SK-N-SH (cell line): ENCODE measurements around the gene PNKP. TPM values are rescaled to one million over a fixed set of nuclear protein-coding genes. Genes with fewer than 3 reads are reported as not detected.
A peak's percentile ranks its signal among the peaks of the same experiment; 100 is the strongest.

Experiments used
- CTCF ChIA-PET: fragments of 300-600, 350-600 bp; formaldehyde crosslinking; extraction: SDS; loops from one replicate; lab custom pipeline; 2021; lab: Yijun Ruan, JAX
- POLR2A ChIA-PET: fragments of 350-600 bp; sonication (Branson Sonifier 250); formaldehyde crosslinking; extraction: SDS; loops from one replicate; lab custom pipeline; 2020; ENCODE audit warnings: antibody characterized with exemption, inconsistent platforms; lab: Yijun Ruan, JAX
- DNase-seq: peaks from one replicate; pipeline ENCODE4 v3.0.0; 2012
- H2AFZ ChIP-seq: fragments of 200-600 bp; sonication (generic); 2 replicates; pipeline ENCODE4 v1.8.1; 2016; ENCODE audit warnings: antibody characterized with exemption, mild to moderate bottlenecking, low read depth
- H3F3A ChIP-seq: fragments of 200-600 bp; sonication (generic); replicated peaks from 2 replicates; pipeline ENCODE3; 2016; ENCODE audit warnings: antibody characterized with exemption, mild to moderate bottlenecking; ENCODE audit not compliant: insufficient read depth
- H3K27ac ChIP-seq, 2 experiments: fragments of 200-500 bp in 1 of 2; fragments of 200-600 bp in 1 of 2; sonication (Bioruptor generic) in 1 of 2; sonication (generic), shearing (Covaris generic) in 1 of 2; 2 replicates each; pipeline versions ENCODE4 v1.5.1 to v1.6.1; 2014 to 2016; ENCODE audit warnings: low read depth in 2 of 2, inconsistent platforms in 1 of 2, low read length in 1 of 2, mild to moderate bottlenecking in 1 of 2, mixed read lengths in 1 of 2
- H3K27me3 ChIP-seq: fragments of 200-600 bp; sonication (generic), shearing (Covaris generic); 2 replicates; pipeline ENCODE4 v1.6.1; 2016; ENCODE audit warnings: mixed run types; ENCODE audit not compliant: insufficient read depth
- H3K36me3 ChIP-seq, 2 experiments: fragments of 200-500 bp in 1 of 2; fragments of 200-600 bp in 1 of 2; sonication (Bioruptor generic) in 1 of 2; sonication (generic) in 1 of 2; replicated peaks in 1 of 2; 2 replicates each; pipeline versions ENCODE3 to v1.5.1; 2014 to 2016; ENCODE audit warnings: low read length in 1 of 2, mild to moderate bottlenecking in 1 of 2; ENCODE audit not compliant: insufficient read depth in 2 of 2, control insufficient read depth in 1 of 2
- H3K4me1 ChIP-seq, 2 experiments: fragments of 200-500 bp in 1 of 2; fragments of 200-600 bp in 1 of 2; sonication (Bioruptor generic) in 1 of 2; sonication (generic), shearing (Covaris generic) in 1 of 2; 2 replicates each; pipeline versions ENCODE4 v1.5.1 to v1.6.1; 2014 to 2016; ENCODE audit warnings: low read depth in 1 of 2, low read length in 1 of 2, mixed run types in 1 of 2; ENCODE audit not compliant: insufficient read depth in 2 of 2, control insufficient read depth in 1 of 2
- H3K4me2 ChIP-seq: fragments of 200-600 bp; sonication (generic), shearing (Covaris generic); 2 replicates; pipeline ENCODE4 v1.6.1; 2017; ENCODE audit warnings: mixed run types
- H3K4me3 ChIP-seq, 2 experiments: fragments of 200-500 bp in 1 of 2; fragments of 200-600 bp in 1 of 2; sonication (Bioruptor generic) in 1 of 2; sonication (generic), shearing (Covaris generic) in 1 of 2; 2 replicates each; pipeline versions ENCODE4 v1.5.1 to v1.8.1; 2014 to 2016; ENCODE audit warnings: low read depth in 2 of 2, inconsistent platforms in 1 of 2, low read length in 1 of 2, mild to moderate bottlenecking in 1 of 2, mixed read lengths in 1 of 2, moderate library complexity in 1 of 2
- H3K79me2 ChIP-seq: fragments of 200-600 bp; sonication (generic); 2 replicates; pipeline ENCODE4 v1.8.1; 2017; ENCODE audit warnings: mild to moderate bottlenecking; ENCODE audit not compliant: insufficient read depth
- H3K9ac ChIP-seq: fragments of 200-600 bp; sonication (generic); 2 replicates; pipeline ENCODE4 v1.6.1; 2017; ENCODE audit warnings: mixed run types
- H3K9me2 ChIP-seq: fragments of 200-600 bp; sonication (generic); 2 replicates; pipeline ENCODE4 v1.6.1; 2017; ENCODE audit warnings: mixed run types
- H3K9me3 ChIP-seq: fragments of 200-600 bp; sonication (generic); 2 replicates; pipeline ENCODE4 v1.6.1; 2017; ENCODE audit warnings: mixed run types, mild to moderate bottlenecking, moderate library complexity
- H4K20me1 ChIP-seq: fragments of 200-600 bp; sonication (generic); 2 replicates; pipeline ENCODE4 v1.6.1; 2017; ENCODE audit warnings: mild to moderate bottlenecking, mixed run types; ENCODE audit not compliant: insufficient read depth
- GABPA ChIP-seq: IDR thresholded peaks from 2 replicates; pipeline ENCODE4 v1.4.0; 2012; ENCODE audit warnings: low read depth, mild to moderate bottlenecking
- NFIC ChIP-seq: IDR thresholded peaks from 2 replicates; pipeline ENCODE4 v1.4.0; 2012; ENCODE audit warnings: borderline replicate concordance
- RAD21 ChIP-seq: IDR thresholded peaks from 2 replicates; pipeline ENCODE4 v1.6.1; 2012; ENCODE audit warnings: mild to moderate bottlenecking, low read length
- RCOR1 ChIP-seq: fragments of 150-350 bp; IDR thresholded peaks from 2 replicates; pipeline ENCODE4 v1.6.1; 2017; ENCODE audit warnings: antibody characterized with exemption, low read length
- RFX5 ChIP-seq: IDR thresholded peaks from 2 replicates; pipeline ENCODE4 v1.6.1; 2012; ENCODE audit warnings: mild to moderate bottlenecking, improper control_type of control experiment, low read length
- SMC3 ChIP-seq: IDR thresholded peaks from 2 replicates; pipeline ENCODE4 v1.6.1; 2012; ENCODE audit warnings: low read depth, low read length, improper control_type of control experiment
- TAF1 ChIP-seq: IDR thresholded peaks from 2 replicates; pipeline ENCODE4 v1.6.1; 2012; ENCODE audit warnings: low read depth, mild to moderate bottlenecking, low read length, moderate library complexity, borderline replicate concordance
- WGBS: methylation state at CpG from one replicate; pipeline ENCODE4 v1.1.6; 2017; ENCODE audit warnings: low lambda C conversion rate; 5-methylcytosine and 5-hydroxymethylcytosine counted together
- polyA plus RNA-seq, 3 experiments: library from polyadenylated mRNA; depleted of rRNA; stranded (reverse); fragments of >200 nt; gene quantifications; 2 replicates each; pipeline ENCODE4 v1.2.3, GENCODE V29; 2012
- TF ChIP-seq, protein P1 (sequence below): IDR thresholded peaks from 2 replicates; pipeline ENCODE4 v1.4.0; 2012; ENCODE audit warnings: low read depth, borderline replicate concordance

PNKP gene
- polyA plus RNA-seq, 1 of the 3 experiments (the other 2 are of a cell fraction) = 52.0 TPM

DNA sequence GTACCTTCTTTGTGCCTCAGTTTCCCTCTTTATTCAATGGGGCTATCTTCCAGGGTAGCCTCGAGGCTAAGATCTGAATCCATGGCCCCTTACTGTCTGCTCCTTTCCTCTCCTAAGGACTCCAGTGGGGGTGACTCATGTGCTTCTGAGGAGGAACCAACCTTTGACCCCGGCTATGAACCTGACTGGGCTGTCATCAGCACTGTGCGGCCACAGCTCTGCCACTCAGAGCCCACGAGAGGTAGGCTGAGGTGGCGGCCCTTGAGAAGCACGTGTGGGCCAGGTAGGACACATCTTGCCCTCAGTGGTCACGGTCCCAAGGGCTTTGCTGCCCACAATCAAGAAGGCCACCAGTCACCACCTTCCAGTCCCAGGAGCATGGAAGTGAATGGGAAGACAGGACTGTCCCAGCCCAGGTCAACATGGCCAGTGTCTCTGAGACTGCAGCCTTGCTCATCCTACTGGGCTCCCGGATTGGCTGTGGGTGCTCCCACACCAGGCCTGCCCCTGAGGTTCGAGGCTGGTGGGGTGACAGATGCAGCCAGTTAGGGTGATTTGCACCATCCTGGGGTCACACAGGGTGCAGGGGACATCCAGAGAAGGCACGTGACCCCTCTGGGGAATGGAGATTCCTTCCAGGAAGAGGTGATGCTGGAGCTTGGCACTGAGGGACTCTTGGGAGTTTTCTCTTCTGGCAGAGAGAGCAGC is 12.9 kb upstream of the PNKP start:
- ChIA-PET POLR2A (interaction anchor here (1.6 kb wide), 1 partner anchor 10 kb away, joined by 3 read pairs; no protein-coding TSS in a partner anchor), CTCF (interaction anchor here (1.2 to 1.9 kb wide), 2 partner anchors 10 to 57 kb away, joined by 5 to 12 read pairs; no protein-coding TSS in a partner anchor)
- no peak overlapping the region for H2AFZ ChIP-seq
- no peak overlapping the region for H3K4me2 ChIP-seq
- no peaks in the 10 kb centered on the region for H3K27me3 ChIP-seq
- peaks cover 41 to 53% of the 10 kb centered on the region in 2 experiments for H3K36me3 ChIP-seq
- H3K79me2 ChIP-seq = peaks cover 29% of the 10 kb centered on the region
- no peak overlapping the region for H3K4me3 ChIP-seq
- H3F3A ChIP-seq = no peaks in the 10 kb centered on the region
- H4K20me1 ChIP-seq = no peaks in the 10 kb centered on the region
- no peaks in the 10 kb centered on the region for H3K9me2 ChIP-seq
- DNase-seq = no peak
- no peak overlapping the region for H3K27ac ChIP-seq
- H3K9me3 ChIP-seq = no peaks in the 10 kb centered on the region
- H3K4me1 ChIP-seq = peaks cover 7 to 16% of the 10 kb centered on the region in 2 experiments; a peak in 3 of 4 replicates
- no peak for TF ChIP-seq GABPA
- no peak for TF ChIP-seq SMC3
- no peak for TF ChIP-seq RAD21
- TF ChIP-seq RCOR1 = no peak
- TF ChIP-seq RFX5 = no peak
- no peak for TF ChIP-seq NFIC
- no peak for TF ChIP-seq TAF1
- 96% methylated on average over 5 of the region's 10 CpGs for WGBS
- H3K9ac ChIP-seq = no peak overlapping the region

DNA sequence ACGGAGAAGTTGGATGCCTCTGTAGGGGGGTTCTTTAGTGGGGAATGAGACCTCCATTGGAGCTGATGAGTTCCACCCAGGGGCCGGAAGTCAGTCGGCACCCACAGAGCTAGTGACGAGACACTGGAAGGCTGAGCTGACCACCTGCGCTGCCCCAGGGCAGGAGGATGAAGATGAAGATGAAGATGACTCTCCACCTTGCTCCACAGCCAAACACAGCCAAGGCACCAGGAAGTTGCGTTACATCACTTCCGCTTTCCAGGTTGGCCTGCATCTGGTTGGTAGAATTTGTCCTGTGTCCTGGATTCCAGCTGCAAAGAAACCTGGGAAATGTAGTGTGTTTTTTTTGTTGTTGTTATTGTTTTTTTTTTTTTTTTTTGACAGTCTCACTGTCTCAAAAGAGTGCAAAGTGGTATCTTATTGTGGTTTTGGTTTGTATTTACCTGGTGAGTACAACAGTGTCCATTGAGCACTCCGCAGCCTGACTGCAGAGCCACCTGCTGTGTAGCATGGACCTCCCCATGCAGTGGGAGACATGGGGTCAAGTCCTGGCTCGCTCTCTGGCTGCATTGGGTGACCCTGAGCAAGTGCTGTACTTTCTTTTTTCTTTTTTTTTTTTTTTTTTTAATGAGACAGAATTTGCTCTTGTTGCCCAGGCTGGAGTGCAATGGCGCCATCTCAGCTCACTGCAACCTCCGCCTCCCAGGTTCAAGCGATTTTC is 12.0 kb upstream of the PNKP start:
- no peaks in the 10 kb centered on the region for H3K9me3 ChIP-seq
- TF ChIP-seq GABPA = peak; percentile 63
- TF ChIP-seq, protein P1, sequence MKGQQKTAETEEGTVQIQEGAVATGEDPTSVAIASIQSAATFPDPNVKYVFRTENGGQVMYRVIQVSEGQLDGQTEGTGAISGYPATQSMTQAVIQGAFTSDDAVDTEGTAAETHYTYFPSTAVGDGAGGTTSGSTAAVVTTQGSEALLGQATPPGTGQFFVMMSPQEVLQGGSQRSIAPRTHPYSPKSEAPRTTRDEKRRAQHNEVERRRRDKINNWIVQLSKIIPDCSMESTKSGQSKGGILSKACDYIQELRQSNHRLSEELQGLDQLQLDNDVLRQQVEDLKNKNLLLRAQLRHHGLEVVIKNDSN = no peak
- peaks cover 38% of the 10 kb centered on the region for H3K79me2 ChIP-seq
- H3K9ac ChIP-seq = no peak overlapping the region
- 95% methylated on average over 10 of the region's 12 CpGs for WGBS
- H3F3A ChIP-seq = no peaks in the 10 kb centered on the region
- peaks cover 41 to 51% of the 10 kb centered on the region in 2 experiments for H3K36me3 ChIP-seq
- no peaks in the 10 kb centered on the region for H3K9me2 ChIP-seq
- ChIA-PET POLR2A (interaction anchor here (3.5 kb wide), 1 partner anchor 11 kb away, joined by 22 read pairs; the partner anchor contains the start of gene PNKP), CTCF (interaction anchor here (1.1 kb wide), 1 partner anchor 11 kb away, joined by 5 read pairs; no protein-coding TSS in a partner anchor)
- peak overlapping the region in 1 of 2 experiments; percentile 98; a peak in 1 of 4 replicates for H3K4me3 ChIP-seq
- DNase-seq = no peak
- peak overlapping the region; percentile 97 for H3K4me2 ChIP-seq
- no peak overlapping the region for H2AFZ ChIP-seq
- H3K27me3 ChIP-seq = no peaks in the 10 kb centered on the region
- H3K27ac ChIP-seq = no peak overlapping the region; a peak in 1 of 4 replicates
- no peaks in the 10 kb centered on the region for H4K20me1 ChIP-seq
- H3K4me1 ChIP-seq = peaks cover 7 to 23% of the 10 kb centered on the region in 2 experiments; a peak in 3 of 4 replicates
